ENCODE data around the gene TESMIN. TPM values are rescaled to one million over a fixed set of nuclear protein-coding genes. Genes with fewer than 3 reads are reported as not detected.
A peak's percentile ranks its signal among the peaks of the same experiment; 100 is the strongest.

Gene TESMIN
- total RNA-seq, 1 experiment from 2014 or later: 24.8 TPM

DNA sequence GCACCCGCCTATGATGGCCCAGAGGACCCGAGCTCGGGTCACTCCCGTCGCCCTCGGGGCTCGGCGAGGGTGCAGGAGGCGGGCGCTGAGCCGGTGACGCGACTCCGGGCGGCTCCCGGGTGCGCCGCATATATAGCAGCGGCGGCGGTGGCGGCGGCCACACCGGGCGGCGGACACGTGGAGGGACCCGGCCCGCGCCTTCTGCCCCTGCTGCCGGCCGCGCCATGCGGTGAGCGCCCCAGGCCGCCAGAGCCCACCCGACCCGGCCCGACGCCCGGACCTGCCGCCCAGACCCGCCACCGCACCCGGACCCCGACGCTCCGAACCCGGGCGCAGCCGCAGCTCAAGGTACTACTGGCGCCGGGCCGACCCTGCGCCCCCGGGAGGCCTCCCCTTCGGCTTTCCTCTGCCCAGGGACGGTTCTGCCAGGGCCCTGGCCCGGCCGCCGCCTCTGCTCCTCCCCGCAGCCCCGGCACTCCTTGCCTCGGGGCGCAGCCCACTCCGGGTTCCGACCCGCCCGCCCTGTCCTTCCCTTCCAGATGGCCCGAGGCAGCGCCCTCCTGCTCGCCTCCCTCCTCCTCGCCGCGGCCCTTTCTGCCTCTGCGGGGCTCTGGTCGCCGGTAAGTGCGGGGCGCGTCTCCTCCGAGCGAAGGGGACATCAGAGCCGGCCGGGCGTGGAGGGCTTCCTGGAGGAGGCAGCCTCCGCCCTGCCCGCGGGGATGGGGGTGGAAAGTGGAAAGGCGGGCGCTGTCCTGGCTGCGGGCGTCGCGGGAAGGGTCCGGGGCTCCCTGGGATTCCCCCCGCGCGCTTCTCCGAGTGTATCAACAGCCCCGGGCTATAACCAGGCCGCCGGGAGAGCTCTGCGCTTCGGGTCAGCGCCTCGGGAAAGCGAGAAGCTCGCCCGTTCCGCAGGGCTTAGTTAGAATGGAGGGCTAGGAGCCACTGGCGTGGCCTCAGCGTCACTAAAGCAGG lies 66.6 kb downstream of the TESMIN start, which contains the start of gene GAL:
TSS of gene GAL (plus strand) at position 160 of the 972 bp plus-strand sequence. CDS start at position 540, 380 bp downstream.
- H3K36me3 ChIP-seq (ENCODE audit: control insufficient read depth in 1 of 2, insufficient read depth in 2 of 2, low read length in 2 of 2): peaks cover 0 to 17% of the 10 kb centered on the region in 2 experiments; a peak in 1 of 4 replicates
- RAD21 ChIA-PET (ENCODE audit: low non-redundant PET in 1 of 2, low total read pairs in 2 of 2, uncharacterized antibody in 2 of 2, unreplicated experiment in 2 of 2): no interaction called here
- CTCF ChIA-PET: no interaction called here
- no peaks in the 10 kb centered on the region for H3K9me2 ChIP-seq (ENCODE audit: insufficient read depth)
- peak within 1 kb of the TSS; percentile 72 to 88 for H3K4me3 ChIP-seq (replicated peaks in 1 of 2; ENCODE audit: low read depth in 1 of 2, low read length in 2 of 2)
- no peak within 1 kb of the TSS for H2AFZ ChIP-seq (ENCODE audit: low read depth, low read length, poor library complexity, severe bottlenecking)
- peaks cover 5 to 34% of the 10 kb centered on the region in 2 experiments; a peak in 3 of 4 replicates for H3K4me1 ChIP-seq (ENCODE audit: control insufficient read depth in 1 of 2, insufficient read depth in 2 of 2, low read length in 2 of 2)
- DNase-seq (ENCODE audit: low read depth, low spot score): no peak
- TF ChIP-seq ELF1 (IDR thresholded peaks at IDR 0.05; ENCODE audit: borderline replicate concordance, low read depth) (no peak), EZH2phosphoT487 (IDR thresholded peaks at IDR 0.05; ENCODE audit: borderline replicate concordance) (no peak), POLR2A (IDR thresholded peaks at IDR 0.05; ENCODE audit: borderline replicate concordance, extremely low read depth, insufficient read depth, insufficient read length) (peak; percentile 67), ZFX (IDR thresholded peaks at IDR 0.05) (peak; percentile 79; the same call in 1 of the 2 replicates), POLR2AphosphoS5 (IDR thresholded peaks at IDR 0.05; ENCODE audit: low read depth, low read length) (peak; percentile 77), SRF (IDR thresholded peaks at IDR 0.05; ENCODE audit: low read depth) (no peak)
- TF ChIP-seq, protein P1, sequence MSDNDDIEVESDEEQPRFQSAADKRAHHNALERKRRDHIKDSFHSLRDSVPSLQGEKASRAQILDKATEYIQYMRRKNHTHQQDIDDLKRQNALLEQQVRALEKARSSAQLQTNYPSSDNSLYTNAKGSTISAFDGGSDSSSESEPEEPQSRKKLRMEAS (IDR thresholded peaks at IDR 0.05): peak; percentile 87
- TF ChIP-seq, protein P2, sequence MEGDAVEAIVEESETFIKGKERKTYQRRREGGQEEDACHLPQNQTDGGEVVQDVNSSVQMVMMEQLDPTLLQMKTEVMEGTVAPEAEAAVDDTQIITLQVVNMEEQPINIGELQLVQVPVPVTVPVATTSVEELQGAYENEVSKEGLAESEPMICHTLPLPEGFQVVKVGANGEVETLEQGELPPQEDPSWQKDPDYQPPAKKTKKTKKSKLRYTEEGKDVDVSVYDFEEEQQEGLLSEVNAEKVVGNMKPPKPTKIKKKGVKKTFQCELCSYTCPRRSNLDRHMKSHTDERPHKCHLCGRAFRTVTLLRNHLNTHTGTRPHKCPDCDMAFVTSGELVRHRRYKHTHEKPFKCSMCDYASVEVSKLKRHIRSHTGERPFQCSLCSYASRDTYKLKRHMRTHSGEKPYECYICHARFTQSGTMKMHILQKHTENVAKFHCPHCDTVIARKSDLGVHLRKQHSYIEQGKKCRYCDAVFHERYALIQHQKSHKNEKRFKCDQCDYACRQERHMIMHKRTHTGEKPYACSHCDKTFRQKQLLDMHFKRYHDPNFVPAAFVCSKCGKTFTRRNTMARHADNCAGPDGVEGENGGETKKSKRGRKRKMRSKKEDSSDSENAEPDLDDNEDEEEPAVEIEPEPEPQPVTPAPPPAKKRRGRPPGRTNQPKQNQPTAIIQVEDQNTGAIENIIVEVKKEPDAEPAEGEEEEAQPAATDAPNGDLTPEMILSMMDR (IDR thresholded peaks at IDR 0.05 in 2 of 3, conservative IDR thresholded peaks at IDR 0.05 in 1 of 3; ENCODE audit: borderline replicate concordance in 1 of 3, insufficient read depth in 1 of 3, low read depth in 2 of 3, low read length in 2 of 3): no peak
- H3K9me3 ChIP-seq (ENCODE audit: control insufficient read depth in 1 of 2, insufficient read depth in 1 of 2, low read depth in 1 of 2, low read length in 2 of 2): no peaks in the 10 kb centered on the region
- H3K9ac ChIP-seq (ENCODE audit: low read length): peak within 1 kb of the TSS; percentile 94
- intact Hi-C loops (cut with micrococcal nuclease): no loop called here
- H3K27me3 ChIP-seq (ENCODE audit: insufficient read depth, low read length): no peaks in the 10 kb centered on the region
- peak; percentile 88 for ATAC-seq
- H3K79me2 ChIP-seq (ENCODE audit: insufficient read depth, low read length): peaks cover 10% of the 10 kb centered on the region; the same call in 1 of the 2 replicates
- no peaks in the 10 kb centered on the region for H4K20me1 ChIP-seq (ENCODE audit: insufficient read depth)
- H3K27ac ChIP-seq (ENCODE audit: low read depth, low read length): peak within 1 kb of the TSS; percentile 52; the same call in 1 of the 2 replicates
- H3K4me2 ChIP-seq (ENCODE audit: low read length): peak within 1 kb of the TSS; percentile 90
- BruUV-seq (replicated peaks): no TSS peak
- POLR2A ChIA-PET: no interaction called here
